ENCODE data around the gene TM4SF18.

- TF ChIP-seq, protein P1, sequence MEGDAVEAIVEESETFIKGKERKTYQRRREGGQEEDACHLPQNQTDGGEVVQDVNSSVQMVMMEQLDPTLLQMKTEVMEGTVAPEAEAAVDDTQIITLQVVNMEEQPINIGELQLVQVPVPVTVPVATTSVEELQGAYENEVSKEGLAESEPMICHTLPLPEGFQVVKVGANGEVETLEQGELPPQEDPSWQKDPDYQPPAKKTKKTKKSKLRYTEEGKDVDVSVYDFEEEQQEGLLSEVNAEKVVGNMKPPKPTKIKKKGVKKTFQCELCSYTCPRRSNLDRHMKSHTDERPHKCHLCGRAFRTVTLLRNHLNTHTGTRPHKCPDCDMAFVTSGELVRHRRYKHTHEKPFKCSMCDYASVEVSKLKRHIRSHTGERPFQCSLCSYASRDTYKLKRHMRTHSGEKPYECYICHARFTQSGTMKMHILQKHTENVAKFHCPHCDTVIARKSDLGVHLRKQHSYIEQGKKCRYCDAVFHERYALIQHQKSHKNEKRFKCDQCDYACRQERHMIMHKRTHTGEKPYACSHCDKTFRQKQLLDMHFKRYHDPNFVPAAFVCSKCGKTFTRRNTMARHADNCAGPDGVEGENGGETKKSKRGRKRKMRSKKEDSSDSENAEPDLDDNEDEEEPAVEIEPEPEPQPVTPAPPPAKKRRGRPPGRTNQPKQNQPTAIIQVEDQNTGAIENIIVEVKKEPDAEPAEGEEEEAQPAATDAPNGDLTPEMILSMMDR (IDR thresholded peaks at IDR 0.05 in 2 of 3, conservative IDR thresholded peaks at IDR 0.05 in 1 of 3; ENCODE audit: borderline replicate concordance in 1 of 3, insufficient read depth in 1 of 3, low read depth in 2 of 3, low read length in 2 of 3), result no peak
- TF ChIP-seq REST (IDR thresholded peaks at IDR 0.05; ENCODE audit: low read depth), result no peak
- TF ChIP-seq POLR2A (IDR thresholded peaks at IDR 0.05; ENCODE audit: borderline replicate concordance, extremely low read depth, insufficient read depth, insufficient read length), result no peak
- TF ChIP-seq, protein P2, sequence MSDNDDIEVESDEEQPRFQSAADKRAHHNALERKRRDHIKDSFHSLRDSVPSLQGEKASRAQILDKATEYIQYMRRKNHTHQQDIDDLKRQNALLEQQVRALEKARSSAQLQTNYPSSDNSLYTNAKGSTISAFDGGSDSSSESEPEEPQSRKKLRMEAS (IDR thresholded peaks at IDR 0.05), result no peak
- no peak for TF ChIP-seq RAD21 (IDR thresholded peaks at IDR 0.05; ENCODE audit: low read depth)
- TF ChIP-seq TCF7L2 (IDR thresholded peaks at IDR 0.05; ENCODE audit: borderline replicate concordance, extremely low read depth, insufficient read depth, insufficient read length), result no peak
- TF ChIP-seq, protein P3, sequence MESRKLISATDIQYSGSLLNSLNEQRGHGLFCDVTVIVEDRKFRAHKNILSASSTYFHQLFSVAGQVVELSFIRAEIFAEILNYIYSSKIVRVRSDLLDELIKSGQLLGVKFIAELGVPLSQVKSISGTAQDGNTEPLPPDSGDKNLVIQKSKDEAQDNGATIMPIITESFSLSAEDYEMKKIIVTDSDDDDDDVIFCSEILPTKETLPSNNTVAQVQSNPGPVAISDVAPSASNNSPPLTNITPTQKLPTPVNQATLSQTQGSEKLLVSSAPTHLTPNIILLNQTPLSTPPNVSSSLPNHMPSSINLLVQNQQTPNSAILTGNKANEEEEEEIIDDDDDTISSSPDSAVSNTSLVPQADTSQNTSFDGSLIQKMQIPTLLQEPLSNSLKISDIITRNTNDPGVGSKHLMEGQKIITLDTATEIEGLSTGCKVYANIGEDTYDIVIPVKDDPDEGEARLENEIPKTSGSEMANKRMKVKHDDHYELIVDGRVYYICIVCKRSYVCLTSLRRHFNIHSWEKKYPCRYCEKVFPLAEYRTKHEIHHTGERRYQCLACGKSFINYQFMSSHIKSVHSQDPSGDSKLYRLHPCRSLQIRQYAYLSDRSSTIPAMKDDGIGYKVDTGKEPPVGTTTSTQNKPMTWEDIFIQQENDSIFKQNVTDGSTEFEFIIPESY (IDR thresholded peaks at IDR 0.05; ENCODE audit: extremely low read depth, insufficient replicate concordance, low read length), result no peak
- no peak for TF ChIP-seq EZH2 (IDR thresholded peaks at IDR 0.05)
- no peak for TF ChIP-seq CEBPB (IDR thresholded peaks at IDR 0.05; ENCODE audit: low read depth)
- no peak for TF ChIP-seq ZFX (IDR thresholded peaks at IDR 0.05)
- TF ChIP-seq SP1 (IDR thresholded peaks at IDR 0.05; ENCODE audit: low read depth), result no peak
- no peak for TF ChIP-seq SIN3A (IDR thresholded peaks at IDR 0.05; ENCODE audit: low read depth)
- no peak for TF ChIP-seq EGR1 (IDR thresholded peaks at IDR 0.05; ENCODE audit: low read depth)
Measured at GRCh38 chr3:149278911-149279310, 54.5 kb downstream of the TM4SF18 start.

All from HCT116 (cell line).